HG02759 (cell line): ENCODE results near the gene ACOXL.
A peak's percentile ranks its signal among the peaks of the same experiment; 100 is the strongest.

Experiments
- ATAC-seq: cut with Tn5 transposase; IDR thresholded peaks from one replicate; pipeline ENCODE4 v1.9.1; 2021; ENCODE audit warnings: mild to moderate bottlenecking, moderate library complexity; ENCODE audit not compliant: unreplicated experiment

Gene ACOXL

GRCh38 chr2:111099402-111099801 lies 367.0 kb downstream of the ACOXL start:
- no peak for ATAC-seq

- ATAC-seq, result peak; percentile 25
Measured at GRCh38 chr2:111100087-111100764, 367.9 kb downstream of the ACOXL start.

GRCh38 chr2:111100765-111101162 lies 368.4 kb downstream of the ACOXL start:
- ATAC-seq, result peak; percentile 88

GRCh38 chr2:111101592-111101991 lies 369.2 kb downstream of the ACOXL start:
- ATAC-seq, result no peak

- ATAC-seq, result no peak
Measured at GRCh38 chr2:111102216-111102615, 369.8 kb downstream of the ACOXL start.

GRCh38 chr2:111105926-111106325 lies 373.6 kb downstream of the ACOXL start:
- ATAC-seq, result no peak

GRCh38 chr2:111106706-111107105 lies 374.3 kb downstream of the ACOXL start:
- ATAC-seq, result no peak

GRCh38 chr2:111108745-111109271 lies 376.4 kb downstream of the ACOXL start:
- no peak for ATAC-seq

- ATAC-seq, result no peak
Measured at GRCh38 chr2:111111101-111111755, 378.9 kb downstream of the ACOXL start.

- no peak for ATAC-seq
Measured at GRCh38 chr2:111113838-111114237, 381.5 kb downstream of the ACOXL start.

GRCh38 chr2:111116011-111116746 lies 383.8 kb downstream of the ACOXL start:
- peak; percentile 19 for ATAC-seq

GRCh38 chr2:111116843-111117597 lies 384.6 kb downstream of the ACOXL start:
- ATAC-seq, result no peak

GRCh38 chr2:111117598-111118480 lies 385.5 kb downstream of the ACOXL start:
- ATAC-seq, result no peak

GRCh38 chr2:111118481-111118980 lies 386.2 kb downstream of the ACOXL start:
- no peak for ATAC-seq

GRCh38 chr2:111118981-111119821 lies 386.8 kb downstream of the ACOXL start:
- no peak for ATAC-seq

GRCh38 chr2:111119822-111120252 lies 387.5 kb downstream of the ACOXL start:
- ATAC-seq, result no peak

GRCh38 chr2:111120253-111121027 lies 388.1 kb downstream of the ACOXL start, which contains the start of gene BCL2L11:
Gene BCL2L11 (plus strand): TSS chr2:111120914. CDS start chr2:111123746, 2,832 bp downstream.
- peak; percentile 57 for ATAC-seq
